ENCODE data around the gene PRR5L. TPM values are rescaled to one million over a fixed set of nuclear protein-coding genes. Genes with fewer than 3 reads are reported as not detected.

PRR5L gene
- total and polyA plus RNA-seq, 5 experiments from 2014 or later, result 0.50 to 21.3 (median 1.2) TPM

DNA sequence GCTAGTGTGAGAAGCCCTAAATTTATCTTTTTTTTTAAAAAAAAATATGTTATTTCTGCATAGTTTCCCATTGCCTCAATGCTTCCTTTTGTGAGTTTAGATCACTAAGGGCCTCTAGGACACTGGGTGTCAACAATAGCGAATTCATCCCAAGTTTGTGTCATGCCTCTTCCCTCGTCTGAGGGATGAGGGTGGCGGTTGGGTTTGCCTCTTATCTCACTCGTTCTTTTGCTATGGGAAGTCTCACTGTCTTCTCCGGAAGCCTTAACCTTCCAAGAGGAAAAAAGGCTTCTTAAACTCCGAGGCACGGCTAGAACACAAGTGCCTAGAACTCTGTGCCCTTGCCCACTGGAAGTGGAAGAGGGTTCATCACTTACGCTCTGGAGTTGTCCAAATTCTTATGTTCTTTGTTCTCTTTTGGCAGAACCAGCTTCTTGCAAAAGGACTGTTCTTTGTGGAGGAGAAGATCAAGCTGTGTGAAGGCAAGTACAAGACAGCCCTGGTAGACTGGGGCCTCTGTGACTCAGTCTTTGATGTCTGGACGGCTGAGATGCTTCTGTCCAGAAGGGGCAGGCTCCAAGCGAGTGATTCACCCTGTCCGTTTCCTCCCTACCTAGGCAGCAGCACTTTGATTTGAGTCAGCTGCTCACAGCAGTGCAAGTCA is 135.5 kb downstream of the PRR5L start:
- POLR2A ChIA-PET, result no interaction called here
- H3K36me3 Mint-ChIP-seq, result no peaks in the 10 kb centered on the region
- ATAC-seq, result no peak
- no peaks in the 10 kb centered on the region for H3K9me3 Mint-ChIP-seq
- H3K27ac Mint-ChIP-seq, result peak overlapping the region in 2 of 10 donors; percentile 49 to 73
- H3K27me3 Mint-ChIP-seq, result peaks cover 0 to 4% (median 0%) of the 10 kb centered on the region in 5 donors
- DNase-seq, result no peak
- H3K4me3 Mint-ChIP-seq, result peak overlapping the region in 1 of 10 donors; percentile 40
- peaks cover 0 to 16% (median 0%) of the 10 kb centered on the region in 4 donors for H3K4me1 Mint-ChIP-seq

GRCh38 chr11:36432093-36432469 is 136.0 kb downstream of the PRR5L start:
- ATAC-seq (no peak), DNase-seq (no peak)
- H3K4me3 Mint-ChIP-seq, result no peak overlapping the region
- H3K9me3 Mint-ChIP-seq, result no peaks in the 10 kb centered on the region
- H3K27me3 Mint-ChIP-seq, result peaks cover 0 to under 1% (median 0%) of the 10 kb centered on the region in 5 donors
- POLR2A ChIA-PET, result no interaction called here
- no peaks in the 10 kb centered on the region for H3K36me3 Mint-ChIP-seq
- H3K27ac Mint-ChIP-seq, result peak overlapping the region in 2 of 10 donors; percentile 26 to 73
- peaks cover 0 to 12% (median 0%) of the 10 kb centered on the region in 4 donors for H3K4me1 Mint-ChIP-seq

GRCh38 chr11:36432738-36433137 is 136.7 kb downstream of the PRR5L start:
- H3K4me1 Mint-ChIP-seq, result peaks cover 0 to 7% (median 0%) of the 10 kb centered on the region in 4 donors
- H3K27me3 Mint-ChIP-seq, result no peaks in the 10 kb centered on the region
- H3K9me3 Mint-ChIP-seq, result no peaks in the 10 kb centered on the region
- POLR2A ChIA-PET, result no interaction called here
- no peaks in the 10 kb centered on the region for H3K36me3 Mint-ChIP-seq
- no peak for ATAC-seq
- H3K4me3 Mint-ChIP-seq, result no peak overlapping the region
- H3K27ac Mint-ChIP-seq, result no peak overlapping the region
- DNase-seq, result no peak

DNA sequence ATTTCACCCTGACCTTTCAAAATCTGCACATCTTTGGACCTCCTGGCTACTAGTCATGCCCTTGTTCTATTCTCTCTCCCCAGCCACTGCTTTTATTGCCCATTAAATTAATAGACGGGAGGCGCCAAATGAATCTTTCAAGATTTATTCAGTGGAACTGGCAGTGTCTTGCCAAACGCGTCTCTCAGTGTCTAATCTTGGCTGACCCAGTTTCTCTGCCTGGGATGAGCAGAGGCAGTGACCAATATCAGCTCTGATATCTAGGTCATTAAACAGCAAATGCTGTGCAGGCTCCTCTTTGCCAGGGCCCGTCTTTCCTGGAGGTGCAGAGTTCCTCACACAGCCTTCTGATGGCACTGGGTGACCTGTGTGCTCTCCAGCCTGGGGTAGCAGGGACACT is 140.0 kb downstream of the PRR5L start:
- no peak overlapping the region for H3K4me3 Mint-ChIP-seq
- ATAC-seq, result no peak
- peaks cover 0 to 4% (median 0%) of the 10 kb centered on the region in 5 donors for H3K27me3 Mint-ChIP-seq
- peaks cover 0 to 7% (median 0%) of the 10 kb centered on the region in 4 donors for H3K4me1 Mint-ChIP-seq
- H3K27ac Mint-ChIP-seq, result no peak overlapping the region
- H3K9me3 Mint-ChIP-seq, result peaks cover 0 to 9% (median 0%) of the 10 kb centered on the region in 9 donors
- H3K36me3 Mint-ChIP-seq, result no peaks in the 10 kb centered on the region
- no peak for DNase-seq
- POLR2A ChIA-PET, result no interaction called here

- H3K4me1 Mint-ChIP-seq, result peaks cover 0 to 5% (median 0%) of the 10 kb centered on the region in 4 donors
- no peak for ATAC-seq
- no peak for DNase-seq
- H3K27ac Mint-ChIP-seq, result no peak overlapping the region
- POLR2A ChIA-PET, result no interaction called here
- peaks cover 0 to 10% (median 0%) of the 10 kb centered on the region in 9 donors for H3K9me3 Mint-ChIP-seq
- H3K4me3 Mint-ChIP-seq, result no peak overlapping the region
- no peaks in the 10 kb centered on the region for H3K36me3 Mint-ChIP-seq
- peaks cover 0 to 4% (median 0%) of the 10 kb centered on the region in 5 donors for H3K27me3 Mint-ChIP-seq
Observed at GRCh38 chr11:36436589-36436988, 140.5 kb downstream of the PRR5L start.

DNA sequence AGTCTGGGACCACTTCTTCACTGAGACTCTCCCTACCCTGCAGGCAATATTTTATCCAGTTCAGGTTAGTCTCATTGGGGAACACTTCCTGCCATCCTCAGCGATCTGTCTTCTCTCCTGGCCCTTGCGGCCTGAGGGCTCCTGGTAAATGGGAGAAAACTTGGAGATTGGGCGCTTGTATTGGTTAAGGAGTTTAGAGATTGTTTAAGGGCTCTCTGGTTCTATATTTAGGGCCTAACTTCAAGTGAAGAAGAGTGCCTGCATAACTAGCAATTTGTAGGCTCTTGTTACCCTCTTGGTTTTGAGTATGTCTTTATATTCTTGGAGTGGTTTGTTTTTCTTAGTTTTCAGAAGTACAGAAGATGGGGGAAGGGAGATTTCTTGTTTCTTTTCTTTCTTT is 141.3 kb downstream of the PRR5L start:
- no peak for ATAC-seq
- Mint-ChIP-seq H3K4me1 (no peaks in the 10 kb centered on the region), H3K9me3 (peaks cover 0 to 18% (median 2%) of the 10 kb centered on the region in 9 donors), H3K36me3 (no peaks in the 10 kb centered on the region), H3K27ac (no peak overlapping the region), H3K4me3 (no peak overlapping the region), H3K27me3 (peaks cover 0 to 4% (median 0%) of the 10 kb centered on the region in 5 donors)
- POLR2A ChIA-PET, result no interaction called here
- DNase-seq, result no peak

- Mint-ChIP-seq H3K36me3 (peaks cover 0 to 2% (median 0%) of the 10 kb centered on the region in 3 donors), H3K4me3 (no peak overlapping the region), H3K27ac (no peak overlapping the region), H3K27me3 (peaks cover 0 to 4% (median 0%) of the 10 kb centered on the region in 5 donors), H3K4me1 (no peaks in the 10 kb centered on the region), H3K9me3 (peaks cover 0 to 20% (median 2%) of the 10 kb centered on the region in 9 donors)
- ATAC-seq, result no peak
- POLR2A ChIA-PET, result no interaction called here
- no peak for DNase-seq
Observed at GRCh38 chr11:36438126-36438525, 142.0 kb downstream of the PRR5L start.

- DNase-seq, result no peak
- H3K36me3 Mint-ChIP-seq, result peaks cover 0 to 2% (median 0%) of the 10 kb centered on the region in 3 donors
Observed at GRCh38 chr11:36441610-36442208, 145.6 kb downstream of the PRR5L start.

GRCh38 chr11:36443661-36444060 is 147.6 kb downstream of the PRR5L start:
- Mint-ChIP-seq H3K27me3 (peaks cover 0 to 5% (median 0%) of the 10 kb centered on the region in 5 donors), H3K36me3 (peaks cover 0 to 2% (median 0%) of the 10 kb centered on the region in 3 donors), H3K27ac (no peak overlapping the region), H3K4me1 (peaks cover 0 to 1% (median 0%) of the 10 kb centered on the region in 4 donors), H3K4me3 (no peak overlapping the region), H3K9me3 (peaks cover 0 to 20% (median 2%) of the 10 kb centered on the region in 9 donors)
- ATAC-seq, result no peak
- POLR2A ChIA-PET, result no interaction called here
- DNase-seq, result no peak

More at GRCh38 chr11:36441610-36442208, 145.6 kb downstream of the PRR5L start:
- Mint-ChIP-seq H3K4me3 (no peak overlapping the region), H3K4me1 (no peaks in the 10 kb centered on the region), H3K27ac (peak overlapping the region in 1 of 10 donors; percentile 1), H3K9me3 (peaks cover 0 to 20% (median 2%) of the 10 kb centered on the region in 9 donors), H3K27me3 (peaks cover 0 to 4% (median 0%) of the 10 kb centered on the region in 5 donors)
- no peak for ATAC-seq
- POLR2A ChIA-PET, result no interaction called here

GRCh38 chr11:36446135-36446534 is 150.0 kb downstream of the PRR5L start:
- DNase-seq, result no peak
- Mint-ChIP-seq H3K27me3 (peaks cover 0 to 7% (median 0%) of the 10 kb centered on the region in 5 donors), H3K4me1 (peaks cover 8 to 25% (median 18%) of the 10 kb centered on the region in 4 donors), H3K9me3 (peaks cover 0 to 11% (median 2%) of the 10 kb centered on the region in 9 donors), H3K4me3 (no peak overlapping the region), H3K27ac (no peak overlapping the region), H3K36me3 (peaks cover 0 to 2% (median 0%) of the 10 kb centered on the region in 3 donors)
- POLR2A ChIA-PET, result no interaction called here
- ATAC-seq, result no peak

GRCh38 chr11:36447514-36447913 is 151.4 kb downstream of the PRR5L start:
- H3K4me1 Mint-ChIP-seq, result peaks cover 13 to 38% (median 30%) of the 10 kb centered on the region in 4 donors
- POLR2A ChIA-PET, result no interaction called here
- peak overlapping the region in 1 of 10 donors; percentile 6 for H3K27ac Mint-ChIP-seq
- no peak for ATAC-seq
- peaks cover 0 to 3% (median 0%) of the 10 kb centered on the region in 9 donors for H3K9me3 Mint-ChIP-seq
- peaks cover 0 to 2% (median 0%) of the 10 kb centered on the region in 3 donors for H3K36me3 Mint-ChIP-seq
- H3K27me3 Mint-ChIP-seq, result peaks cover 0 to 7% (median 0%) of the 10 kb centered on the region in 5 donors
- no peak overlapping the region for H3K4me3 Mint-ChIP-seq
- DNase-seq, result no peak

DNA sequence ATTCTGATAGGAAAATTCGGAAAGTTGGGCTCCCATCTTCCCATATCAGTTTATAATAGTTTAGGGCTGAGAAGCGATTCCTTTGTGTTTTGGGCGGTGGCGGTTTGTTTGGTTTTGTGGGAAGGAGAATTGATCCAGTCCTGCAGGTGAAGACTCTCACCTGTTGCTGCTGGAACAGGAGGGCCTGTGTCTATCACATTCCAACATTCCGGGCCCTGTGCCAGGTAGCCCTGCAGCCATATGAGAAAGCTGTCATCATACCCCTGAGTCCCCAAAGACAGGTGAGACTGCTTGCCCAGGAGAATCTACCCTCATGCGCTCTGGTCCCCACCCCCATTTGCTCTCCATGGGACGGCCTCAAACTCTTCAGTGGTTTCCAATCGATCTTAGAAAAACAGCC is 151.9 kb downstream of the PRR5L start:
- peaks cover 0 to 7% (median 0%) of the 10 kb centered on the region in 5 donors for H3K27me3 Mint-ChIP-seq
- no peak overlapping the region for H3K4me3 Mint-ChIP-seq
- H3K4me1 Mint-ChIP-seq, result peaks cover 17 to 43% (median 34%) of the 10 kb centered on the region in 4 donors
- DNase-seq (no peak), ATAC-seq (no peak)
- POLR2A ChIA-PET, result no interaction called here
- peak overlapping the region in 1 of 10 donors; percentile 79 for H3K27ac Mint-ChIP-seq
- no peaks in the 10 kb centered on the region for H3K36me3 Mint-ChIP-seq
- H3K9me3 Mint-ChIP-seq, result no peaks in the 10 kb centered on the region

DNA sequence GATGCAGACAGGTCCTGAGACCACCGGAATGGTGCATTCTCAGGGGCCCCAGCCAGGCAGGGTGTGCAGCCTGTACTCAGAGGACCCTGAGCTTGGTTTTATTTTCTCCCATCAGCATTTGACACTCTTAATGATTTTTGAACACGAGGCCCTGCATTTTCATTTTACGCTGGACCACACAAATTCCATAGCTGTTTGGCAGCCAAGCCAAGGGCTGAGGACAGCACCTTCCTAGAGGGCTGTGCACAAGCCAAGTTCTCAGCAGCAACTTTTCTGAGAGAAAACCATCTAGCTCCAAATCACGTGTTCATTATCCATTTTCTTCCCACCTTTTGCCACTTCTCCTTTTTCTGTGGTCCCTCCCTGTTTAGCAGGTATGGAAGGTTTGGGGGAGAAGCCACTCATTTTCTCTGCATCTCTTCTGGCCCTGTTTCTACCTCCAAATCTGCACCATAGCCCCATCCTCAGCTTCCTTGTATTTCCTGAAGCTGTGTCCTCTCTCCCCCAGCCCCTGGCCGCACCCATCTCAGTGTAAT is 153.5 kb downstream of the PRR5L start:
- DNase-seq (no peak), ATAC-seq (no peak)
- H3K4me3 Mint-ChIP-seq, result peak overlapping the region; percentile 58 to 85 (median 71)
- H3K27me3 Mint-ChIP-seq, result peaks cover 0 to 7% (median 0%) of the 10 kb centered on the region in 5 donors
- POLR2A ChIA-PET, result no interaction called here
- H3K4me1 Mint-ChIP-seq, result peaks cover 22 to 54% (median 40%) of the 10 kb centered on the region in 4 donors
- H3K36me3 Mint-ChIP-seq, result no peaks in the 10 kb centered on the region
- no peaks in the 10 kb centered on the region for H3K9me3 Mint-ChIP-seq
- H3K27ac Mint-ChIP-seq, result peak overlapping the region in 7 of 10 donors; percentile 52 to 85 (median 81)
